Brain pericyte (primary cell): ENCODE measurements around the gene MYO1B.

Experiments used
- DNase-seq: peaks from one replicate; pipeline ENCODE4 v3.0.0-alpha.2; 2012; ENCODE audit warnings: low read depth, low spot score

MYO1B gene

DNA sequence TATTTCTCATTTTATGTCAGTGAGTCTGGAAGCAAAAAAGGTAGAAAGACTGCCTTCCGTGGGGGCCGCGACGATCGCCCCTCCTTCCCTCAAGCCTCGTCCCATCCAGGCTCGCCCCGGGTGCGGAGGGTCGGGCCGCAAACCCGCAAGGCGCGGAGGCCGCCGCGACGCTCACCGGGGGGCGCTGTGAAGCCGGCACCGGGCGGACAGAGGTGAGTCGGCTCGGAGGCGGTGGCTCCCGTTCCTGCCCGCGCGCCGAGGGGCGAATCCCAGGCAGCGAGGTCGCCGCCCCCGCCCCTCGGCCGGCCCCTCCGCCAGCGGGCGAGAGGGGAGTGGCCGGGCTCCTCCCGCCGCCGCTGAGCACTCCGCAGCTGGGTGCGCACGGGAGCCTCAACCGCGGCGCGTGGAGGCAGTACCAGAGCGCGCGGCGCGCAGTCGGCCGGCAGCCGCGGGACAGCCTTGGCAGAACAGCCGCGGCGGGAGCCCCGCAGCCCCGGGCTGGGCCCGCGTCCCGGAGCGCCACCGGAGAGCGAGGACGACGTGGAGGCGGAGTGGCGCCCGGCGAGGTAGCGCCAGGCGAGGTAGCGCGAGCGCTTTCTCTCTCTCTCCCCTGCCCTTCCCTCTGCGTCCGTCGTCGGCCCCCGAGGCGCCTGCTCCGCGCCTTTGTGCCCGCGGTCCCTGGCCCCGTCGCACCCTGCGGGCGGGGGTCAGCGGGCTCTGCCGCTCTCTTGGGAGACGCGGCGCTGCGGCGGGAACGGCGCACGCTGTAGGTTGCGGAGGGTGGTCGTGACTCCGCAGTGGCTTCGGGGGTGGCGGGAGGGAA lies at the start of gene MYO1B:
Gene MYO1B, plus strand, starts transcription at position 359 of the 823 bp plus-strand sequence. CDS start 31,492 bp downstream, outside the sequence.
- no peak for DNase-seq

DNA sequence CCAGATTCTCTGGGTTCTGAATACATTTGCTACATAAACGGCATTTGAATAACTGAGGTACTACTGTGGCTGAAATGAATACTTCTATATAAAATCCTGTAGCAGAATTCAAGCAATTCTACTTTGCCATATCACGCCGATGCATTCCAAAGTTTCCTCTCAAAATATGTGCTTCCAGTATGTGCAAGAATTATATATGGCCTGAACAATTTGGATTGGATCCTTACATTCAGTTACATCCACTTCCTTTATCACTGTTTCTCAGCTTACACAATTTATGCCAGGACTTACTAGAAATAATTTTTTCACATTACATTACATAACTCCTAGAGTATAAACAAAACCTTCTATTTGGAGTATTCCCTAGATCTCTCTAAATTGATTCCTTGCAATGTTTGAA lies 48.1 kb upstream of the MYO1B start:
- DNase-seq: no peak

- no peak for DNase-seq
These were observed 46.9 kb upstream of the MYO1B start for GRCh38 chr2:191198271-191198670.

GRCh38 chr2:191199929-191200512 lies 45.2 kb upstream of the MYO1B start:
- no peak for DNase-seq

DNA sequence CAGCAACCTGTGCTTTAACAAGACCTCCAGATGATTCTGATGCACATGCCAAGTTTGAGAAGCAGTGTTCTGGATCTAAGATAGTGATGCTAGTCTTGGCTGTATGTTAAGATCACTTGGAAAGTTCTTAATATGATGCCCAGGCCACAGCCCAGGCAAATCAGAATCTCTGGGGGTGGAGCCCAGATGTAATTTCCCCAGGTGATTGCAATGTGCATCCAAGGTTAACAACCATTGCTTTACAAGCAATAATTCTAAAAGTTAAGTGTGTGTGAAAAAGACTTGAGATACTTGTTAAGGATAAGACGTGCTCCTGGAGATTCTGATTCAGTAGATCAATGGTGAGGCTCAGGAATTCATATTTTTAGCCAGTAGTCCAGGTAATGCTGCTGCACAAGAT lies 44.3 kb upstream of the MYO1B start:
- no peak for DNase-seq

DNA sequence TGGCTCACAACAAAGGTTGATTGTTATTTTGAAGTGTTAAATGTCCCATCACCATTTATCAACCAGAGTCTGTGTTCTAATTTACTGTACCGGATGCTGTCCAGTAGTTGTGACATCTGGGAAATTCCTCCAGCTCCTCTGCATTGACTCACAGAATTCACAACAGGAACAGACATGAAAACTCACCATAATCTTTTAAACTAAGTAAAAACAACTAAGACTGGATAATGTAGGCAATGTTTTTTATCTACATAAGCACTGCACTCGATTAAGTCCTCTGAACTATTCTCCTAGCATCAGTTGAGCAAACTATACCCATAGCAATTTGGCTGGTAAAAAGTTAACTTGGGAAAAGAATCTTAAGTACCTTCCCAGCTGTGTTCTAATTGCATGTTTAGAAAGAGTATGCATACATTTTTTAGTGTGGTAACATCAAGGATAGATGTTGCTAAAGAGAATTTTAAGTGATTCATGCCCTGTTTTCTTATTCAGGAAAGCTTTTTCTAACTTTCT lies 42.9 kb upstream of the MYO1B start:
- DNase-seq: no peak

GRCh38 chr2:191202881-191203397 lies 42.3 kb upstream of the MYO1B start:
- no peak for DNase-seq

DNA sequence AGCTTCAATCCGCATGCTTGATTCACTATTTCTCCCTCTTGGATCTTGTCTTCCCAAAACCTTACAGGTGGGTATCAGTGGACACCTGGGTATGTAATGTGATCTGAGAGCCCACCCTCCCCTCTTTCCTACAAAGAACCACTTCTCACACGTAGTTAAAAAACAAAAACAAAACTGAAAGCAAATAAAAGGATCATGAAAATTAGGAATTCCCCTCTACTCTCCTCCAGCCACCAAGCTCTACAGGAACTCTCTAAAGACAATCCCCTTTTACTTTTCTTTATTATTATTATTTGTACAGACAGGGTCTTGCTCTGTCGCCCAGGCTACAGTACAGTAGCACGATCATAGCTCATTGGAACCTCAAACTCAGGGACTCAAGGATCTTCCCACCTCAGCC lies 40.8 kb upstream of the MYO1B start:
- DNase-seq: no peak

DNA sequence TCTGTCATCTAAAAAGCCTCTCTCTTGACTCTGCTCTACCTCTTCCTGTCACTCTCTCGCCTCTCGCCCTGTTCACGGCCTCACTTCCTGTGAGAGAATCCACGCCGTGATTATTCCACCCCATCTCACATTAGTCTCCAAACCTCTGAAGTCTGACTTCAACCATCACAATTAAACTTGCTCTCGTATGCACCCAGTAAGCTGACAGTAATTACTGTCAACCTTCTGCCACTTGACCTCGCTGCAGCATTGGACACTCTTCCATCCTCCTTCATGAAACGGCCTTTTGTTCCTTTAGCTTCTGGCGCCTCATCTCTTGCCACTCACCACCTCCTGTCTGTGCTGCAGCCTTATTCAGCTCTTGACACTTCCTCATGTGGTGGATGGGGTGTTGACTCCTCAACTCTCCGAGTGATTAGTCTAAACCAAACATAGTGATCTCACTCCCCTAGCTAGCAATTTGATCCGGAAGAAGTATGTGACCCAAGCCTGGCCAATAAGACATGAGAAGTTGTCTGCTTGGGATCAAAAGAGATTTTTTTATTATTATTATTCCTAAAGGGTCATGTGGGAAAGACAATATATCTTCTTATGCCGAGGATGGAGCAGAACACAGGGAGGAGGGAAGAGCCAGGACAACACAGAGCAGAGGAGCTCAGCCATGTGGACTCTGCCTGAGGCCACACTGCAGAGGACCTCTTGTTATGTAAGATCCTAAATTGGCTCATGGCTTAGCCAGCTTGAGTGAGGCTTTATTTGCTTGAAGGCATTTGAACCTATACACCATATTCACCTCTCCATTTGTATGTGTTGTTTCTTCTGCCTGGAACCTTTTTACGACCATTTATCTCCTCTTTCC lies 38.4 kb upstream of the MYO1B start:
- no peak for DNase-seq

GRCh38 chr2:191209340-191209739 lies 35.9 kb upstream of the MYO1B start:
- DNase-seq: no peak

- DNase-seq: no peak
These were observed 33.1 kb upstream of the MYO1B start for GRCh38 chr2:191212119-191212518.

GRCh38 chr2:191213333-191213732 lies 31.9 kb upstream of the MYO1B start:
- no peak for DNase-seq

DNA sequence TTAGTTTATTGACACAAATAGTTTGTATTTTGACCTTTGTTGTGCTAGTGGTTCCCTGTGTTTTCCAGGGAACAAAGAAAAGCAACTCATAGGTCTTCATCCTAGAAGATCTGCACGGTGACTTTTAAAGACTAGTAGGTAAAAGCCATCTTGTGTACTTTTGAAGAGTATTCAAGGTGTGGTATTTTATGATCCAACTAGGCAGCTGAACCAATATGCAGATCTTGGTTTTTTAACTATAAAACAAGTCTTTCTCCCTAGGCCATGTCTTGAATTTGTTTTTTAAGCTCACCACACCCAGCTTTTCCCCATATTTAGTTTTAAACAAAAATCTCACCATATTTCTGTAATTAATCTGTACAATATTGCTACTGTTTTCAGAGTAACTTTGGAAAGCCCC lies 30.0 kb upstream of the MYO1B start:
- DNase-seq: no peak

GRCh38 chr2:191215666-191216065 lies 29.5 kb upstream of the MYO1B start:
- DNase-seq: no peak

GRCh38 chr2:191217580-191217979 lies 27.6 kb upstream of the MYO1B start:
- no peak for DNase-seq

GRCh38 chr2:191218292-191218898 lies 26.8 kb upstream of the MYO1B start:
- DNase-seq: peak; percentile 68

- no peak for DNase-seq
These were observed 24.5 kb upstream of the MYO1B start for GRCh38 chr2:191220671-191221070.

GRCh38 chr2:191221666-191222065 lies 23.5 kb upstream of the MYO1B start:
- DNase-seq: no peak

DNA sequence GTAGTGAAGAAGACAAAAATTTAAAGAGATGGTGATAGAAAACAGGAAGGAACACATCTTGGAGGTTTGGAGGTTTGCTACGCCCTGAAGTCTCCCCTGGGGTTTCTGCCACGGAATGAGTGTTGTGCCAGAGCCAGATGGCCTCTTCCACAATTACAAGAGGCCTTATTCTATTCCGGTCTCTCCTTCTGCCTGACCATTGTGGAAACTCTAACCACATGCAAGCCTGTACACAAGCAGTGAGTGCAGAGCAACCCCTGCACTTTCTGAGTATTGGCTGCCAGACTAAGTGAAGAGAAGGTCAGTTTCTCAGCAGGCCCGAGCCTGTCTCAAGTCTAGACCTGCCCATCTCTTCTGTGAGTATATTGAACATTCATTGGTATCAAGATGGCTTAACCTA lies 22.7 kb upstream of the MYO1B start:
- no peak for DNase-seq

DNA sequence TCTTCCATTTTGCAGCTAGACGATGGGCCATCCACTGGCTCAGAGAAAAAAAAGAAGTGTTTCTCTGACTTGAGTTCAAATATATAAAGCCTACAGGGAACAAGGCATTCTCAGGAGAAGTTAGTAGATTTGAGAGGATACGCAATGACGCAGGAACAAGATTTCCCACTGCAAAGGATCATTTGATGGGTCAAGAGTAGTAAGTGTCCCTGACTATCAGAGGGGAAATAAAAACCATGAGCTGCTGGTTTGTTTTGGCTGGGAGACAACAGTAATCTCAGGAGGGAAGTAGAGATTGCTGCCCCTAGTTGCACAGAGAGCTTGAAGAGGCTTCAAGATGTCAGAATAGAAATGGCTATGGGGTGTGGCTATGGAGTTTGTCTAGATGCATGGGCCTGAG lies 22.3 kb upstream of the MYO1B start:
- peak; percentile 81 for DNase-seq

GRCh38 chr2:191225126-191225525 lies 20.1 kb upstream of the MYO1B start:
- DNase-seq: no peak

DNA sequence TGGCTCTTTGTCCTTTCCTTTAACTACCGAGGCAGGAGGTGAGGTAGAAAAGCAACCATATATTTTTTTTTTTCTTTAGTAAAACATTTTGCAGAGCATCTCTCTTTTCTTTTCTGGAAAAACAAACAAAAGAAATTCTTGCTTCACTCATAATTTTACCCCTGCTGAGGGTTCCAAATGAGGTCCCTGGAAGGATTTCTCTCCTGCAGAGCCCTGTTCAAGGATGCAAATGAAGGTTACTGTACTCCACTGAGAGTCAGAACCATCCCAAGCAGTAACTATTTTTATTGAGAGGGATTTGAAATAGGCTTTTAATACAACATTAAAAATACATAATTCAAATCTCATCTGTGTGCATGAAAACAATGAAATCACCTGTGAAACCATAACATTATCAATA lies 19.5 kb upstream of the MYO1B start:
- DNase-seq: no peak
